T-helper 2 cell treated with Interferon-gamma antibody and Interleukin-4, amounts not matched to agents 5 μg/mL and 100 μg/mL, for 36 hours (primary cell): Measurements from ENCODE around the gene TBL2.

Experiments
- DNase-seq: peaks from one replicate; pipeline ENCODE4 v3.0.0; 2021; ENCODE audit warnings: low spot score
- H3K27ac Mint-ChIP-seq: one replicate; pipeline ENCODE4 v1.8.0; 2021; ENCODE audit warnings: mild to moderate bottlenecking, mixed read lengths
- H3K27me3 Mint-ChIP-seq: one replicate; pipeline ENCODE4 v1.8.0; 2021; ENCODE audit warnings: low read depth, mixed read lengths
- H3K36me3 Mint-ChIP-seq: one replicate; pipeline ENCODE4 v1.8.0; 2021; ENCODE audit warnings: low read depth, mixed read lengths
- H3K4me1 Mint-ChIP-seq: one replicate; pipeline ENCODE4 v1.8.0; 2021; ENCODE audit warnings: low read depth, mixed read lengths
- H3K4me3 Mint-ChIP-seq: one replicate; pipeline ENCODE4 v1.8.0; 2022; ENCODE audit warnings: mild to moderate bottlenecking, moderate library complexity, mixed read lengths
- H3K9me3 Mint-ChIP-seq: one replicate; pipeline ENCODE4 v1.8.0; 2021; ENCODE audit warnings: mixed read lengths

The TBL2 gene

DNA sequence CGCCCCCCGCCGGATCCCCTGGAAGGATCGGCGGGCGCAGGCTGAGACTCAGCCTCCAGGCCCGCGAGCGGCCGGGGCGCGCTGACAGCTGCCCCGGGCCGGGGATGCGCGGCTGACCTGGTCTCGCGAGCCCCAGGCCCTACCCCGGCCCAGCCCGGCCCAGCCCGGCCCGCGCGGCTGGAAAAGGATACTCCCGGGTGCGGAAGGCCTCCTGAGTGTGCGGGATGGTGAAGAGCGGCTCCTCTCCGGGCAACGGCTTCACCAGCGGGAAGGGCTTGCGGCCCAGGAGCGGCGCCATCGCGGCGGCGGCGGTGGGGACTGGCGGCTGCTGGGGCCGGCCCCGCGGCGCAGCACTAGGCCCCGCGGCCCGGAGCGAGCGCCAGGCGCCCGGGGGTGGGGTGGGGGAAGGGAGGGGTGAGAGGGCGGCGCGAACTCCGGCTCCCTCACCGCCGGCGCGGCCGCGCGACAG is 56.7 kb downstream of the TBL2 start:
- Mint-ChIP-seq H3K27me3 (no peaks in the 10 kb centered on the region), H3K9me3 (no peaks in the 10 kb centered on the region), H3K27ac (peak overlapping the region; percentile 68), H3K4me3 (peak overlapping the region; percentile 93), H3K36me3 (peaks cover 40% of the 10 kb centered on the region), H3K4me1 (peaks cover 52% of the 10 kb centered on the region)
- no peak for DNase-seq

- H3K27me3 Mint-ChIP-seq: no peaks in the 10 kb centered on the region
- H3K4me1 Mint-ChIP-seq: peaks cover 52% of the 10 kb centered on the region
- H3K9me3 Mint-ChIP-seq: no peaks in the 10 kb centered on the region
- peak overlapping the region; percentile 97 for H3K4me3 Mint-ChIP-seq
- H3K27ac Mint-ChIP-seq: peak overlapping the region; percentile 91
- no peak for DNase-seq
- H3K36me3 Mint-ChIP-seq: peaks cover 40% of the 10 kb centered on the region
These were observed 57.4 kb downstream of the TBL2 start for GRCh38 chr7:73520673-73521635.

GRCh38 chr7:73519867-73520672 is 58.3 kb downstream of the TBL2 start:
- DNase-seq: no peak
- peak overlapping the region; percentile 97 for H3K4me3 Mint-ChIP-seq
- peaks cover 43% of the 10 kb centered on the region for H3K36me3 Mint-ChIP-seq
- H3K27ac Mint-ChIP-seq: peak overlapping the region; percentile 91
- H3K9me3 Mint-ChIP-seq: no peaks in the 10 kb centered on the region
- H3K4me1 Mint-ChIP-seq: peaks cover 46% of the 10 kb centered on the region
- no peaks in the 10 kb centered on the region for H3K27me3 Mint-ChIP-seq

- no peaks in the 10 kb centered on the region for H3K27me3 Mint-ChIP-seq
- H3K9me3 Mint-ChIP-seq: no peaks in the 10 kb centered on the region
- H3K27ac Mint-ChIP-seq: peak overlapping the region; percentile 28
- H3K4me1 Mint-ChIP-seq: peaks cover 44% of the 10 kb centered on the region
- peaks cover 52% of the 10 kb centered on the region for H3K36me3 Mint-ChIP-seq
- H3K4me3 Mint-ChIP-seq: peak overlapping the region; percentile 97
- DNase-seq: no peak
These were observed 59.9 kb downstream of the TBL2 start for GRCh38 chr7:73518470-73518869.
